ENCODE measurements around the gene VSX1.
A peak's percentile ranks its signal among the peaks of the same experiment; 100 is the strongest.

The VSX1 gene

DNA sequence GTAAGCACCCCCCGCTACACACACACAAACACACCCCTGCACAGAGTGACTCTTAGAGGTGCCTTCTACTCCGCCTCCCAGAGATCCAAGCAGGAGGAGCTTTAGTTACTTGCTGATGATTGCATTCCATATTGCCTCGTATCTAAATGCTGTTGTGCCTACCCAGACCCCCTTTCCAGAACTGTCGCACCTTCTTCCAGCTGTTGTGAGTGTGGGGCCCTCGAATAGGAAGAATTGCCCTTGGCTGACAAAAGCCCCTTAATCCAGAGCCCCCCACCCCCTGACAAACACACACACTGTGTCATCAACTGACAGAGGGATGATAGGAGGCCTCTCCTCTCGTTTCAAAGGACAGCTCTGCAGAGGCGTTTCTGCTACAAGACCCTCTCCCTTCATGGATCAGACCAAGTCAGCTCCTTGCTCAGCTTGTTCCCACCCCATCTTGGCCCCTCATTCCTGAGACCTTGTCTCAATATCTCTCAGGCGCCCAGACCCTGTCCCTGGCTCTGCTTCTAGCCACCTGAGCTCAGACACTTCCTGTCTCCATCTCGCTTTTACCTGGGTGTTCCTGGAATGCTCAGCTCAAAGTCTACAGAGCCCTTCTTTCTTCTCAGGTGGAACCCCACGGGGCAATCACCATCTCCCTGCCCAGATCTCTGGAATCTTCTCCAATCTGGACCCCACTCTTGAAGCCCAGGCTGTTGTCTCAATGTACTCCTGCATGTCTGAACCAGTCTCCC, 4.0 kb upstream of the VSX1 start:
- DNase-seq, result no peak

DNA sequence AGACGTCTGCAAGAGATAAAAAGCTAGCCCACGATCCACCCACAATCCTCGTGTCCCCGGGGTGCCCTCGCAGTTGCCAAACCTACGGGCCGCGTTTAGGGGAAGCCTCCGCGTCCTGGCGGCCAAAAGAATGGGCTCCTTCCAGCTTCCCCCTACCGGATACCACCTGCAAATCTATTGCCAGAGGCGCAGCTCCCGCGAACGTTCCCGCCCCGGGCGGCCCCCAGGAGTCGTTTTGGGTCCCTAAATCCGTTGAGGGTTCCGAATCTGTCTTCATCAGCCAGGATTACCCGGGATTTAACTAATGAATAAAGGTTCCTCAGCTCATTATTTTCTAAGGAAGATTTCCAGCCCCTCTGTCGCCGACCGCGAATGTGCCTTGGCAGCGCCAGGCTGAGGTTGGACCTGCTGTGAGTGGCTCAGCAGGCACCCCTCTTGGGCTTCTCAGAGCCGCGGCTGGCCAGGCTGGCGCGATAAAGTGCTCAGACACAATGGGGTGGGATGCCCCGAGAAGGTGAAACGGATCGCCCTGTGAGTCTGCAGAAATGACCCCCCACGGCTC, 2.8 kb upstream of the VSX1 start:
- DNase-seq, result peak in 1 of 2 experiments; percentile 27

- DNase-seq, result peak; percentile 65 to 76
These were observed 2.1 kb upstream of the VSX1 start for GRCh38 chr20:25083773-25084625.

DNA sequence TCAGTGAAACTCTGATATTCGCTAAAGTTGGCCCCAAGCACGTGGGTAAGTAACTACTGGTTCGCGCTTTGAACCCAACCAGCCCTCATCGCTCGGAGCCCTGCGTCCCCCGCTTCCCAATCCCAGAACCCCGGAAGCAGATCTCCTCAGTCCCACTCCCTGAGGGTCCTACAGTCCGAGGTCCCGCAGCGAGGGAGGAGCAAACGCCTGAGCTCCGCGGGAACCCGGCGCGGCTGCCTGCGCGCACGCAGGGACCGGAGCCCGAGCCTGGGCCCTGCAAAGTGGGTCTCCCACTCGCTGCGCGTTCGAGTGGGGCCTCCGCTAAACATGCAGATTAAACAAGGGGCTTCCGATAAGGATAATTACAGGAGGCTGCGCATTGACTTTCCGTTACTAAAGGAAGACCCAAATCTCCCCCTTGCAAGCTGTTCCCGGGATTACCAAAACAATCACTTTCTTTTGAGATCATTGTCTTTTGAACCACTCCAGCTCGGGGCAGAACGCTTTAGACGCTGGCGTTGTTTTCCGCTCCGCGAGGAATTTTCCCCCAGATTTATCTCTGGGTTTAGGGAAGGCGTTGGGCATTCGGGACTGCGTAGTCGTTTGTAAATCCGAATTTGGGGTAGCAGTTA, 1.3 kb upstream of the VSX1 start:
- no peak for DNase-seq

DNA sequence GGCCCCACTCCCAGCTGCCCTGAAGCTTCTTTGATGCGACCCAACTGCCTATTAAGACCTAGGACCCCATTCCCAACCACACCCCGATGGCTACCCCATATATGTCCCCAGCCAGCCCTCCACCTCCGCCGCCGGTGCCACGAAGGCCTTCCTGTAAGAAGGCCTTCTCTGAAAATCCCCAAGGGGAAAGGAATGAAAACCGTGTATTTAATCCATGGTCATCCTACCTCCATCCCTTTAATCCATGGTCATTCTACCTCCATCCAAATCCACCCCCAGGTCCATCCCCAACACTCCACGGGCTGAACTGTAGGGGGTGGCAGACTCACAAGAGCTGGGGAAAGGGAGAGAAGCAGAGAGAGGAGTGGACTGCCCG, 545 bp upstream of the VSX1 start:
- DNase-seq, result no peak

DNA sequence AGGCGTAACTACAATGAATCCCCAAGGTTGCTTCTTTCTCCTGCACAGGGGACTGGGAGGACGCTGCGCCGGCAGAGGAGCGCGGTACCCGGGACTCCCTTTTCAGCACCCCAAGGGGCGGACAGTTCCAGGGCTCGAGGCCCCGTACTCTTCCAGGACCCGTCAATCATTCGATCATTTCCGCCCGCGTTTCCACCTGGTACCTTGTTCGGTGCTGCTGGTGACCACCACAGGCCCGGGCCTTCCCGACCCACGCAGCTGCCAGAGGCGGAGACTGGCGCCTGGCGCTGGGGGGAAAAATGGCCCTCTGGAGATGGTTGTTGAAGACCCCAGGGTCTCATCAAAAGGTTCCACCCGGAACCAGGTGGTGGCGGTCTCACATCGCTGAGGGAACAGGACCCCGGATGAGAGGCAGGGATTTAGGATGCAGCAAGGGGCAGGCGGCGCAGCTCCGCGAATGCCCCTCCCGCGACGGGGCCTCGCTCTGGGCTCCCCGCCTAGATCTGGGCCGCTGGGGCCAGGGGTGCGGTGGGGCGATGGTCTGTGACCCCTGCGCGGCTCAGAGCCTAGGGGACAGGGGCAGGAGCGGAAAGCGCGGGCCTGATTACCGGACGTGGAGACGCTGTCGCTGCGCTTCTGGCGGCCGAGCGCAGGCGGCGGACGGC, 744 bp downstream of the VSX1 start:
- peak in 1 of 2 experiments; percentile 35 for DNase-seq

- DNase-seq, result no peak
These were observed 2.8 kb downstream of the VSX1 start for GRCh38 chr20:25079171-25079570.

DNA sequence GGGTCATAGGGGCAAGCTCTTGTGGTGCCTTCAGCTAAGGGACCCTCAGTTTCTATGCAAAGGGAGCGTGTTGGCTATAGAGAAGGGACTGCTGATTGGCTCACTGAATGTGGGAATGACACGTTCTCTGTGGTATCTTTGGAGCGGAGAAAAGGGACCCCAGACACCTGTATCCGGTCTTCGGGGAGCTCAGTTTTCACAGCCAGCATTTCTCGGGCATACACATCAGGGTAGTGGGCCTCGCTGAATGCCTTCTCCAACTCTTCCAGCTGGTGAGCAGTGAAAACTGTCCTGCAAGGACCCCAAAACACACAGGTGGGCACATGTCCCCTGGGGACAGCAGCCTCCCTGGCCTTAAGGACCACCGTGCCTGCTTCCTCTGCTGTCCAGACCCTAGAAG, 3.3 kb downstream of the VSX1 start:
- no peak for DNase-seq

- DNase-seq, result no peak
These were observed 4.3 kb downstream of the VSX1 start for GRCh38 chr20:25077610-25078169.

GRCh38 chr20:25076731-25077609, 5.0 kb downstream of the VSX1 start:
- peak in 1 of 2 experiments; percentile 20 for DNase-seq

DNA sequence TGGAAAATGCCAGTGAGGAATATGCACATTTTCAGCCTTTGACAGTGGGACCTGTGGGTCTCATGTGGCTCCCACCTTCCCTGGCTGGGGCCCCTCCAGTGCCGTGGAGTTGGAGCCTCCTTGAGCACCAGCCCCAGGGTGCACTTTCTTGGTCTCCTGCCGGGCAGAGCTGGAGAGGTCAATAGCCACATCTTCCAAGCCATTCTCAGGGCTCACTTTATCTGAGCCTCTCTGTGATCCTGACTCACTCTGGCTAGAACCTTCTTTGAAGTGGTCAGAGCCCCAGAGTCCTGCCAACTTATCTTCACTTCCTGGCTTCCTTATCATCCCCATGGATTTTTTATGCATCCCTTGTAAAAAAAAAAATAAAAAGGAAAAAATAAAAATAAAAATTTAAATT, 5.7 kb downstream of the VSX1 start:
- no peak for DNase-seq

GRCh38 chr20:25073544-25073943, 8.4 kb downstream of the VSX1 start:
- no peak for DNase-seq

- no peak for DNase-seq
These were observed 9.6 kb downstream of the VSX1 start for GRCh38 chr20:25072226-25072811.

GRCh38 chr20:25071734-25072133, 10.2 kb downstream of the VSX1 start:
- no peak for DNase-seq

DNA sequence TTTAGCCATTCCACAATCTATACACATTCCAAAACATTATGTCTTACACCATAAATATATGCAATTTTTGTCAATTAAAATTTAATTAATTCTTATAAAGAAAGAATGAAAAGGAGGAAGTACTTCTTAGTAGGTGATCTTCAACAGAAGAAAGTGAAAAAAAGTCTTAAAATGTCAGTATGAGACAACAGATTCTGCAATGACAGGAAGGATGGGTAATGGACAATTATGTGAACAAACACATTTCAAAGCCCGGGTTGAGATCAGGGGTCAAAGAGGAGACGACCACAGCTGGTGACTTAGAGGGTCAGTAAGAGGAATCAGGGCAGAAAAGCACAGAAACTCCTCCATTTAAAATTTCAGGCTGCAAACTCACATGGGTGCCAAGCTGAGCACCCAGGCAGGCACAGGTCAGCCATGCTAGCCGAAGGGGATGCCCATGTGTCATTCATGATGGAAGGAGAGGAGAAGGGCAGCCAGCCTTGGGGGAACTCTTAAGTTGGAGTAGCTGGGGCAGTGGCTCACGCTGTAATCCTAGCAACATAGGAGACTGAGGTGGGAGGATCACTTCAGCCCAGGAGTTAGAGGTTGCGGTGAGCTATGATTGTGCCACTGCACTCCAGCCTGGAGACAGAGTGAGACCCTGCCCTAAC, 11.0 kb downstream of the VSX1 start:
- no peak for DNase-seq

- no peak for DNase-seq
These were observed 14.6 kb downstream of the VSX1 start for GRCh38 chr20:25067102-25067987.

GRCh38 chr20:25066386-25066785, 15.6 kb downstream of the VSX1 start:
- no peak for DNase-seq

GRCh38 chr20:25065625-25066338, 16.2 kb downstream of the VSX1 start:
- peak; percentile 62 to 68 for DNase-seq
